Fibroblast of pulmonary artery (primary cell): ENCODE data around the gene PON3.

Experiments
- DNase-seq: peaks from one replicate; pipeline ENCODE4 v3.0.0-alpha.2; 2010; ENCODE audit warnings: low read depth
- H3K4me3 ChIP-seq: replicated peaks from 2 replicates; pipeline ENCODE4 v1.5.1; 2011; ENCODE audit warnings: low read depth, mild to moderate bottlenecking, control low read depth, low read length, moderate library complexity
- TF ChIP-seq, protein P1 (sequence below): IDR thresholded peaks from 2 replicates; pipeline ENCODE4 v1.5.1; 2011; ENCODE audit warnings: mild to moderate bottlenecking, control low read depth, low read length, inconsistent platforms; ENCODE audit errors: missing control alignments

PON3 gene

DNA sequence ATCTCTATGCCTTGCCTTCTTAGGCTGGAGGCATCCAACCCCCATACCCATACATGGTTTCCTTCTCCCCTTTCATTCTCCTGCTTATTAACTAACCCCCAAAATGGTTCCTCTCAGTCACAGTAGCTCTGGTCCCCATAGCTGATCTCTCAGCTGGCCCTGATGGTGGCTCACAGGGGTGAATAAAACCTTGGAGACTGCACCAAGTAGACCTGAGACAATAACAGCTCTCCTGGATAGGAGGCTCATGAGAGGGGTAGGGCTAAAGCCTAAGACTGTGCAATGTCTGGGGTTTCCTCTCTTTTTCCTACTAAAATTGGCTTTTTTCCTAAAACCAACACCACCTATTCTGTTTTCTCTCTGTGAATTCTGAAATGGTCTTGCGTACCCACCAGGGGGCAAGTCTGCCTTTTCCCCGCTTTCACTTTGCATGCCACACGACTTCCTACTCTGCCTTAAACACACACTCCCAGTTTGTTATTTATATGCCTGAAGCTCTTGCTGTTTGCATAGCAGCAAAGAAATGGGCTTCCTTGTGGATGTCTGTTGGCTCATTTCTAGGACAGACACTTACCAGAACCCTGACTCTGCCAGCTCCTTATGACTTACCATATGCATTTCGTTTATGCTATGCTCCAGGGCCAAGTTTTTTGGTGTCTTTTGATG lies 53.4 kb downstream of the PON3 start:
- H3K4me3 ChIP-seq: no peak overlapping the region
- DNase-seq: no peak
- TF ChIP-seq, protein P1, sequence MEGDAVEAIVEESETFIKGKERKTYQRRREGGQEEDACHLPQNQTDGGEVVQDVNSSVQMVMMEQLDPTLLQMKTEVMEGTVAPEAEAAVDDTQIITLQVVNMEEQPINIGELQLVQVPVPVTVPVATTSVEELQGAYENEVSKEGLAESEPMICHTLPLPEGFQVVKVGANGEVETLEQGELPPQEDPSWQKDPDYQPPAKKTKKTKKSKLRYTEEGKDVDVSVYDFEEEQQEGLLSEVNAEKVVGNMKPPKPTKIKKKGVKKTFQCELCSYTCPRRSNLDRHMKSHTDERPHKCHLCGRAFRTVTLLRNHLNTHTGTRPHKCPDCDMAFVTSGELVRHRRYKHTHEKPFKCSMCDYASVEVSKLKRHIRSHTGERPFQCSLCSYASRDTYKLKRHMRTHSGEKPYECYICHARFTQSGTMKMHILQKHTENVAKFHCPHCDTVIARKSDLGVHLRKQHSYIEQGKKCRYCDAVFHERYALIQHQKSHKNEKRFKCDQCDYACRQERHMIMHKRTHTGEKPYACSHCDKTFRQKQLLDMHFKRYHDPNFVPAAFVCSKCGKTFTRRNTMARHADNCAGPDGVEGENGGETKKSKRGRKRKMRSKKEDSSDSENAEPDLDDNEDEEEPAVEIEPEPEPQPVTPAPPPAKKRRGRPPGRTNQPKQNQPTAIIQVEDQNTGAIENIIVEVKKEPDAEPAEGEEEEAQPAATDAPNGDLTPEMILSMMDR: no peak

DNA sequence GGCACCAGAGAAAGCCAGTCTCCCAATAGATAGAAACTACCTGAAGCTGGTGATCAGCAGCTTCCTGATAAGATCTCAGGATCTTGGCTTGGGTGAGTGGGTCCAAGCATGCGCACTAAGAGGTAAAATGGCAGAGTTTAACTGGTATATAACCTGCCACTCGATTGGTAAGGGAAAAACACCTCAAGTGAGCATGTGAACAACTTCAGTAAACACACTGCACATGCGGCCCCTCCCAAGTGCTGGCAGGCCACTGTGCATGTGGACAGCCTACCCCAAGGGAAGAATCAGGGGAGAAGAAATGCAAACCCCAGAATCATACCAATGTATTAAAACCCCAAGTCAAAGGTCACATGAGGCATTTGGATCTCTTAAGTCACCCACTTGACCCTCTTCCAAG lies 54.1 kb downstream of the PON3 start:
- DNase-seq: no peak
- TF ChIP-seq, protein P1: no peak
- H3K4me3 ChIP-seq: no peak overlapping the region

DNA sequence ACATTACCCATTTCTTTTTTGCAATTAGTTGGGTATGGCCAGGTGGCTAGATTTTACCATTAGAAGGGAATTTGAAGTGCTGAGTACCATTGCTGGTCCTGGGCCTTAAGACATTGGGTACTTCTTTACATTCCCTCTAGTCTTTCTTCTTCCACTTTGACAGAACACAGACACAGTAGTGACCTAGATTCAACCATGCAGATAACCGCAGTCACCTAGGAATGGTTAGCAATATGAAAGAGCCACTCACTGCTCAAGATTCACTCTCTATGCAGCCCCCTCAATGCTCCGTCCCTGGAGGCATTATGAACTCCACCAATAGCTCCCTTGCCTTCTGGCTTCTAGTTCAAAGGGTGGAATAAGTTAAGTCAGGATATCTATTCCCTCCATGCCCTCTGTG lies 55.7 kb downstream of the PON3 start:
- TF ChIP-seq, protein P1: no peak
- DNase-seq: no peak
- no peak overlapping the region for H3K4me3 ChIP-seq

DNA sequence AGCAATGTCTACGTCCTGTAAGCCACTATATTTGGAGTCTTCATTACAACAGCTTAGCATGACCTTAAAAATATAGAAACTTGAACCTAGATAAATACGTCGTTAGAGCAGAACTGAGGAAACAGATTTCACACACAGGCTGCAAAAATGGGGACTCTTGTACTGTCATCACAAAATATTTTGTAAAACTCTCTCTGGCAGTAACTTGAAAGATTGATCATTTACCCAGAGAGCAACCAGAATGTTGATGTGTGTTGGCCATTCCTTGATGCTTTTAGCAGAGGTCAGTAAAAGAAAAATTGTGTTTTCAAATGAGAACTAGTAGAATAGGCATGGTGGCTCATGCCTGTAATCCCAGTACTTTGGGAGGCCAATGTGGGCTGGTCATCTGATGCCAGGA lies 57.3 kb downstream of the PON3 start:
- no peak for DNase-seq
- TF ChIP-seq, protein P1: no peak
- H3K4me3 ChIP-seq: no peak overlapping the region

DNA sequence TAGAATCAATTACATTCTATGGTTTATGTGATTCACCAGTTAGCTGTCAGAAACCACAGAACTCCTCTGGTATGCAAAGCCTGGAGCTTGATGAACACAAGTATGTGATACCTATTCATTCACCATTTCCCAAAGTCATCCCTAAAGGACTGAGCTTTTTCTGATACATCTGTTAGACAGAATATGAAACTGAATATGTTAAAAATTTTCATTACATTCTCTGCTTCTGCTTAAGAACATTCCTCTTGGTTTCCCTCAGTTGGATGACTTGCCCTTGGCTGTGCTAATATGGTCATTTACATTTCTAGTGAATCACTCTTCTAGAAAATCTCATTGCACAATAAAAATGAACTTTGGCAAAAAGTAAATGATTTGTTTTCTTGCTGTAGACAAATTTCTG lies 61.1 kb downstream of the PON3 start:
- no peak overlapping the region for H3K4me3 ChIP-seq
- DNase-seq: peak; percentile 59
- TF ChIP-seq, protein P1: no peak

DNA sequence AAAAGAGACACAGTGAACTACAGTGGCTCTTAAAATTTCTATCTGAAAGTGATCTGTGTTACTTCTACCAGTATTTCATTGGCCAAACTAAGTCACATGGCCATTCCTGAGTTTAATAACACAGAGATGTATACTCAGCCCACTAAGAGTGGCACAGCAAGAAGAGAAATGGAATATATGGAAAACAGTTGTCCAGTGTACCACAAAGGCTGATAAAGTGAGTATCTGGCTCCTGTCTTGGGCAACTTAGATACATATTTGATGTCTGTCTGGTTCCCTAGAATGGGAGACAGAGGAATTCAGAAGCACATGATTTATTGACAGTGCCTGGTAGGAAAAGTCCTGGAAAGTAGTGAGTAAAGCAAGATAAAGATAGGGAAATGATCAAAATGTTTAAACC lies 61.7 kb downstream of the PON3 start:
- H3K4me3 ChIP-seq: no peak overlapping the region
- TF ChIP-seq, protein P1: no peak
- DNase-seq: peak; percentile 8

DNA sequence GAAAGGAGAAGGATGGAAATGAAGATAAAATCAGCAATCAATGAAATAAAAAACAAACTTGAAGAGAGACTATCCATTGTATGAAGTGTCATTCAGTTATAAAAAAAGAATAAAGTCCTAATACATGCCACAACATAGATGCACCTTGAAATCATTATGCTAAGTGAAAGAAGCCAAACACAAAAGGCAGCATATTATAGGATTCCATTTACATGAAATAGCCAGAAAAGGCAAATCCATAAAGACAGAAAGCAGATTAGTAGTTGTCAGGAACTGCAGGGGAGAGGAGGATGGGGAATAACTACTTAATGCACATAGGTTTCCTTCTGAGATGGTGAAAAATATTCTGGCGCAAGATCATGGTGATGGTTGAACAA lies 65.2 kb downstream of the PON3 start:
- no peak for DNase-seq
- peak overlapping the region; percentile 24 for H3K4me3 ChIP-seq
- TF ChIP-seq, protein P1: no peak
